AG04449 (cell line): ENCODE data around the gene WDR70.

Experiments used
- CTCF ChIA-PET: fragments of 350-600 bp; formaldehyde crosslinking; extraction: SDS; loops from one replicate; lab custom pipeline; 2021; ENCODE audit warnings: antibody characterized with exemption; lab: Yijun Ruan, JAX
- POLR2A ChIA-PET: fragments of 400-600, 350-600 bp; formaldehyde crosslinking; extraction: SDS; loops from one replicate; lab custom pipeline; 2020; ENCODE audit warnings: antibody characterized with exemption, inconsistent platforms; lab: Yijun Ruan, JAX
- DNase-seq: peaks from one replicate; pipeline ENCODE4 v3.0.0-alpha.2; 2010; ENCODE audit warnings: low read depth, low spot score
- H3K4me3 ChIP-seq: 2 replicates; pipeline ENCODE4 v1.5.1; 2011; ENCODE audit warnings: low read depth, mild to moderate bottlenecking, control low read depth, low read length
- CTCF ChIP-seq: IDR thresholded peaks from one replicate; pipeline ENCODE4 v1.5.1; 2011; ENCODE audit warnings: mild to moderate bottlenecking, moderate library complexity, low read length, control low read depth, inconsistent platforms; ENCODE audit not compliant: insufficient read depth; ENCODE audit errors: missing control alignments

Gene WDR70

GRCh38 chr5:37714756-37715155 lies 335.6 kb downstream of the WDR70 start:
- H3K4me3 ChIP-seq, result no peak overlapping the region
- DNase-seq, result no peak
- CTCF ChIA-PET, result no interaction called here
- no peak for TF ChIP-seq CTCF
- POLR2A ChIA-PET, result no interaction called here

- no peak for TF ChIP-seq CTCF
- POLR2A ChIA-PET, result no interaction called here
- CTCF ChIA-PET, result no interaction called here
- no peak for DNase-seq
- H3K4me3 ChIP-seq, result no peak overlapping the region
Observed at GRCh38 chr5:37715361-37715760, 336.2 kb downstream of the WDR70 start.

GRCh38 chr5:37715992-37716391 lies 336.9 kb downstream of the WDR70 start:
- no peak for DNase-seq
- ChIA-PET CTCF (interaction anchor here (1.4 to 2.1 kb wide), 2 partner anchors 9 to 303 kb away, joined by 4 to 11 read pairs; no protein-coding TSS in a partner anchor), POLR2A (interaction anchor here (0.7 kb wide), 1 partner anchor 182 kb away, joined by 3 read pairs; no protein-coding TSS in a partner anchor)
- no peak for TF ChIP-seq CTCF
- H3K4me3 ChIP-seq, result no peak overlapping the region

- no peak for DNase-seq
- ChIA-PET CTCF (interaction anchor here (1.4 to 2.1 kb wide), 2 partner anchors 9 to 303 kb away, joined by 4 to 11 read pairs; no protein-coding TSS in a partner anchor), POLR2A (interaction anchor here (0.7 kb wide), 1 partner anchor 182 kb away, joined by 3 read pairs; no protein-coding TSS in a partner anchor)
- TF ChIP-seq CTCF, result no peak
- no peak overlapping the region for H3K4me3 ChIP-seq
Observed at GRCh38 chr5:37716405-37716804, 337.3 kb downstream of the WDR70 start.

- H3K4me3 ChIP-seq, result no peak overlapping the region
- DNase-seq, result no peak
- ChIA-PET POLR2A (no interaction called here), CTCF (interaction anchor here (0.8 to 2.1 kb wide), 4 partner anchors 8 to 304 kb away, joined by 3 to 11 read pairs (median 4); no protein-coding TSS in a partner anchor)
- no peak for TF ChIP-seq CTCF
Observed at GRCh38 chr5:37717276-37717612, 338.1 kb downstream of the WDR70 start.

- POLR2A ChIA-PET, result no interaction called here
- CTCF ChIA-PET, result interaction anchor here (0.8 to 2.1 kb wide), 3 partner anchors 101 to 305 kb away, joined by 3 to 11 read pairs (median 3); no protein-coding TSS in a partner anchor
- TF ChIP-seq CTCF, result no peak
Observed at GRCh38 chr5:37717613-37718431, 338.7 kb downstream of the WDR70 start.

More at GRCh38 chr5:37717613-37718431, 338.7 kb downstream of the WDR70 start:
- no peak for DNase-seq
- no peak overlapping the region for H3K4me3 ChIP-seq
